Peyer's patch (tissue), 4 donors: ENCODE results near the gene ECM1.

Experiments
- CTCF ChIP-seq, 6 experiments: fragments of 450-650 bp in 4 of 6; fragments of 200-600 bp in 2 of 6; sonication (generic) in 1 of 6; IDR thresholded peaks; one replicate each; pipeline ENCODE4 v1.5.1; 2017 to 2019; ENCODE audit warnings: antibody characterized with exemption in 6 of 6, mild to moderate bottlenecking in 3 of 6, moderate library complexity in 1 of 6
- POLR2A ChIP-seq, 2 donors: fragments of 450-650 bp; IDR thresholded peaks; one replicate each; pipeline ENCODE4 v1.5.1; 2017; ENCODE audit warnings: antibody characterized with exemption in 2 of 2, mild to moderate bottlenecking in 2 of 2, moderate library complexity in 2 of 2

GRCh38 chr1:150479370-150479769, 28.5 kb upstream of the ECM1 start:
- TF ChIP-seq CTCF (IDR thresholded peaks at IDR 0.05) (no peak), POLR2A (IDR thresholded peaks at IDR 0.05) (no peak)
